Activated T-helper 2 cell treated with anti-CD3 and anti-CD28 coated beads, Interferon-gamma antibody, Interleukin-2, Interleukin-4, amounts not matched to agents 10 μg/mL and 5 μg/mL and 100 μg/mL, durations not matched to agents 14 hours and 24 hours and 36 hours (primary cell): Measurements from ENCODE around the gene PHF24. TPM values are rescaled to one million over a fixed set of nuclear protein-coding genes. Genes with fewer than 3 reads are reported as not detected.
"Not testable (repeated sequence)": the region's sequence is repeated elsewhere in the genome, so short reads cannot be mapped to it uniquely, and the experiment has no call there.

ENCODE experiments used
- DNase-seq: peaks from one replicate; pipeline ENCODE4 v3.0.0; 2021; ENCODE audit warnings: low spot score
- H3K27ac Mint-ChIP-seq: one replicate; pipeline ENCODE4 v1.8.0; 2021; ENCODE audit warnings: mixed read lengths
- H3K27me3 Mint-ChIP-seq: one replicate; pipeline ENCODE4 v1.8.0; 2021; ENCODE audit warnings: low read depth, mixed read lengths
- H3K36me3 Mint-ChIP-seq: one replicate; pipeline ENCODE4 v1.8.0; 2021; ENCODE audit warnings: low read depth, mixed read lengths
- H3K4me1 Mint-ChIP-seq: one replicate; pipeline ENCODE4 v1.8.0; 2021; ENCODE audit warnings: low read depth, mixed read lengths
- H3K4me3 Mint-ChIP-seq: one replicate; pipeline ENCODE4 v1.8.0; 2021; ENCODE audit warnings: low read depth, mild to moderate bottlenecking, moderate library complexity, mixed read lengths
- H3K9me3 Mint-ChIP-seq: one replicate; pipeline ENCODE4 v1.8.0; 2021; ENCODE audit warnings: mixed read lengths
- intact Hi-C: fragments of 100-400 bp; cut with micrococcal nuclease; formaldehyde crosslinking; loops from one replicate; pipeline ENCODE4 v1.15.1; 2023
- total RNA-seq: library from RNA; stranded (reverse); gene quantifications from 2 replicates; pipeline ENCODE4 v1.2.3, GENCODE V29; 2022

The PHF24 gene
- total RNA-seq, 1 donor from 2014 or later = not detected

- H3K4me3 Mint-ChIP-seq = no peak overlapping the region
- H3K36me3 Mint-ChIP-seq = peaks cover 10% of the 10 kb centered on the region
- intact Hi-C loops = no loop called here
- H3K27me3 Mint-ChIP-seq = no peaks in the 10 kb centered on the region
- H3K4me1 Mint-ChIP-seq = peaks cover 46% of the 10 kb centered on the region
- no peak overlapping the region for H3K27ac Mint-ChIP-seq
- no peak for DNase-seq
- H3K9me3 Mint-ChIP-seq = no peaks in the 10 kb centered on the region
These were observed 37.0 kb downstream of the PHF24 start for GRCh38 chr9:34994900-34995669.

GRCh38 chr9:34995670-34996060 is 37.6 kb downstream of the PHF24 start:
- DNase-seq = no peak
- no peaks in the 10 kb centered on the region for H3K9me3 Mint-ChIP-seq
- H3K27me3 Mint-ChIP-seq = no peaks in the 10 kb centered on the region
- no peak overlapping the region for H3K4me3 Mint-ChIP-seq
- H3K36me3 Mint-ChIP-seq = peaks cover 10% of the 10 kb centered on the region
- intact Hi-C loops = no loop called here
- H3K27ac Mint-ChIP-seq = no peak overlapping the region
- peaks cover 45% of the 10 kb centered on the region for H3K4me1 Mint-ChIP-seq

- Mint-ChIP-seq H3K4me1 (peaks cover 43% of the 10 kb centered on the region), H3K27me3 (no peaks in the 10 kb centered on the region)
These were observed 38.3 kb downstream of the PHF24 start for GRCh38 chr9:34996181-34996904.

GRCh38 chr9:34996905-34997279 is 38.8 kb downstream of the PHF24 start:
- no peak for DNase-seq
- Mint-ChIP-seq H3K9me3 (no peaks in the 10 kb centered on the region), H3K27me3 (no peaks in the 10 kb centered on the region), H3K4me3 (no peak overlapping the region), H3K36me3 (peaks cover 10% of the 10 kb centered on the region), H3K27ac (no peak overlapping the region), H3K4me1 (peaks cover 45% of the 10 kb centered on the region)
- intact Hi-C loops = no loop called here

More at GRCh38 chr9:34996181-34996904, 38.3 kb downstream of the PHF24 start:
- H3K27ac Mint-ChIP-seq = no peak overlapping the region
- H3K9me3 Mint-ChIP-seq = no peaks in the 10 kb centered on the region
- no peak overlapping the region for H3K4me3 Mint-ChIP-seq
- intact Hi-C loops = no loop called here
- DNase-seq = no peak
- peaks cover 10% of the 10 kb centered on the region for H3K36me3 Mint-ChIP-seq

GRCh38 chr9:34997379-34997781 is 39.3 kb downstream of the PHF24 start:
- no peak for DNase-seq
- peaks cover 10% of the 10 kb centered on the region for H3K36me3 Mint-ChIP-seq
- H3K27me3 Mint-ChIP-seq = no peaks in the 10 kb centered on the region
- intact Hi-C loops = no loop called here
- peaks cover 45% of the 10 kb centered on the region for H3K4me1 Mint-ChIP-seq
- H3K27ac Mint-ChIP-seq = peak overlapping the region; percentile 52
- no peaks in the 10 kb centered on the region for H3K9me3 Mint-ChIP-seq
- no peak overlapping the region for H3K4me3 Mint-ChIP-seq

GRCh38 chr9:34998266-34998665 is 40.2 kb downstream of the PHF24 start:
- H3K27ac Mint-ChIP-seq = peak overlapping the region; percentile 24
- peaks cover 4% of the 10 kb centered on the region for H3K36me3 Mint-ChIP-seq
- intact Hi-C loops = no loop called here
- H3K9me3 Mint-ChIP-seq = no peaks in the 10 kb centered on the region
- no peak overlapping the region for H3K4me3 Mint-ChIP-seq
- no peaks in the 10 kb centered on the region for H3K27me3 Mint-ChIP-seq
- H3K4me1 Mint-ChIP-seq = peaks cover 43% of the 10 kb centered on the region
- DNase-seq = no peak

GRCh38 chr9:34999576-34999975 is 41.5 kb downstream of the PHF24 start:
- H3K36me3 Mint-ChIP-seq = peaks cover 4% of the 10 kb centered on the region
- DNase-seq = no peak
- intact Hi-C loops = no loop called here
- H3K27ac Mint-ChIP-seq = no peak overlapping the region
- H3K27me3 Mint-ChIP-seq = no peaks in the 10 kb centered on the region
- H3K9me3 Mint-ChIP-seq = no peaks in the 10 kb centered on the region
- no peak overlapping the region for H3K4me3 Mint-ChIP-seq
- peaks cover 37% of the 10 kb centered on the region for H3K4me1 Mint-ChIP-seq

GRCh38 chr9:35000535-35001284 is 42.6 kb downstream of the PHF24 start:
- H3K4me3 Mint-ChIP-seq = no peak overlapping the region
- peaks cover 4% of the 10 kb centered on the region for H3K36me3 Mint-ChIP-seq
- intact Hi-C loops = loop anchor here (5.0 kb wide), 1 partner anchor 37 kb away; no protein-coding TSS in a partner anchor
- H3K27me3 Mint-ChIP-seq = no peaks in the 10 kb centered on the region
- peak overlapping the region; percentile 47 for H3K27ac Mint-ChIP-seq
- H3K4me1 Mint-ChIP-seq = peaks cover 34% of the 10 kb centered on the region
- no peaks in the 10 kb centered on the region for H3K9me3 Mint-ChIP-seq
- no peak for DNase-seq

GRCh38 chr9:35001285-35001677 is 43.2 kb downstream of the PHF24 start:
- peaks cover 4% of the 10 kb centered on the region for H3K36me3 Mint-ChIP-seq
- intact Hi-C loops = loop anchor here (5.0 kb wide), 1 partner anchor 36 kb away; no protein-coding TSS in a partner anchor
- no peak for DNase-seq
- no peaks in the 10 kb centered on the region for H3K9me3 Mint-ChIP-seq
- H3K4me1 Mint-ChIP-seq = peaks cover 34% of the 10 kb centered on the region
- no peak overlapping the region for H3K4me3 Mint-ChIP-seq
- H3K27me3 Mint-ChIP-seq = no peaks in the 10 kb centered on the region
- H3K27ac Mint-ChIP-seq = peak overlapping the region; percentile 58

GRCh38 chr9:35001803-35002502 is 43.9 kb downstream of the PHF24 start:
- H3K27me3 Mint-ChIP-seq = no peaks in the 10 kb centered on the region
- intact Hi-C loops = loop anchor here (2.0 to 5.0 kb wide), 2 partner anchors 13 to 35 kb away; partner anchors contain the start of gene DNAJB5
- H3K4me1 Mint-ChIP-seq = peaks cover 34% of the 10 kb centered on the region
- no peaks in the 10 kb centered on the region for H3K9me3 Mint-ChIP-seq
- no peak for DNase-seq
- no peak overlapping the region for H3K4me3 Mint-ChIP-seq
- peak overlapping the region; percentile 58 for H3K27ac Mint-ChIP-seq
- peaks cover 1% of the 10 kb centered on the region for H3K36me3 Mint-ChIP-seq

- Mint-ChIP-seq H3K27me3 (no peaks in the 10 kb centered on the region), H3K4me1 (peaks cover 32% of the 10 kb centered on the region), H3K9me3 (no peaks in the 10 kb centered on the region), H3K27ac (no peak overlapping the region), H3K36me3 (no peaks in the 10 kb centered on the region), H3K4me3 (no peak overlapping the region)
- intact Hi-C loops = loop anchor here (2.0 to 5.0 kb wide), 2 partner anchors 14 to 35 kb away; partner anchors contain the start of gene DNAJB5
- DNase-seq = no peak
These were observed 44.5 kb downstream of the PHF24 start for GRCh38 chr9:35002623-35003022.

GRCh38 chr9:35004299-35004698 is 46.2 kb downstream of the PHF24 start:
- H3K4me1 Mint-ChIP-seq = peaks cover 24% of the 10 kb centered on the region
- not testable (repeated sequence) for DNase-seq, H3K27ac Mint-ChIP-seq, H3K27me3 Mint-ChIP-seq, H3K9me3 Mint-ChIP-seq, H3K36me3 Mint-ChIP-seq, H3K4me3 Mint-ChIP-seq
- intact Hi-C loops = loop anchor here (5.0 kb wide), 1 partner anchor 33 kb away; no protein-coding TSS in a partner anchor
